Smooth muscle cell (in vitro differentiated cells): ENCODE measurements around the gene SUOX. TPM values are rescaled to one million over a fixed set of nuclear protein-coding genes. Genes with fewer than 3 reads are reported as not detected.
A peak's percentile ranks its signal among the peaks of the same experiment; 100 is the strongest.

Source experiments
- DNase-seq: peaks from one replicate; lab custom pipeline; 2025; ENCODE audit not compliant: unreplicated experiment; lab: John Stamatoyannopoulos, UW
- H2AFZ ChIP-seq: fragments of 200-600 bp; sonication (generic); 2 replicates; pipeline ENCODE4 v1.6.0; 2016; ENCODE audit warnings: antibody characterized with exemption, low read depth, mild to moderate bottlenecking
- H3F3A ChIP-seq: fragments of 200-600 bp; sonication (generic); 2 replicates; pipeline ENCODE4 v1.6.0; 2017; ENCODE audit warnings: antibody characterized with exemption, low read depth
- H3K27ac ChIP-seq: fragments of 200-600 bp; sonication (generic); 2 replicates; pipeline ENCODE4 v1.5.1; 2016; ENCODE audit warnings: low read depth, mild to moderate bottlenecking
- H3K27me3 ChIP-seq: fragments of 200-600 bp; sonication (generic); 2 replicates; pipeline ENCODE4 v1.6.1; 2016; ENCODE audit warnings: low read depth, mild to moderate bottlenecking
- H3K36me3 ChIP-seq: fragments of 200-600 bp; sonication (generic); 2 replicates; pipeline ENCODE4 v1.5.1; 2016; ENCODE audit warnings: low read depth
- H3K4me1 ChIP-seq: fragments of 200-600 bp; sonication (generic); 2 replicates; pipeline ENCODE4 v1.5.1; 2016; ENCODE audit warnings: low read depth
- H3K4me2 ChIP-seq: fragments of 200-600 bp; sonication (generic); 2 replicates; pipeline ENCODE4 v1.6.0; 2016; ENCODE audit warnings: mild to moderate bottlenecking
- H3K4me3 ChIP-seq: fragments of 200-600 bp; sonication (generic); 2 replicates; pipeline ENCODE4 v1.5.1; 2016; ENCODE audit warnings: mild to moderate bottlenecking
- H3K79me2 ChIP-seq: fragments of 200-600 bp; sonication (generic); 2 replicates; pipeline ENCODE4 v1.6.0; 2016; ENCODE audit warnings: low read depth, mild to moderate bottlenecking
- H3K9ac ChIP-seq: fragments of 200-600 bp; sonication (generic); 2 replicates; pipeline ENCODE4 v1.6.0; 2016; ENCODE audit warnings: low read depth
- H3K9me3 ChIP-seq: fragments of 200-600 bp; sonication (generic); replicated peaks from 2 replicates; pipeline ENCODE4 v1.5.1; 2016; ENCODE audit warnings: low read depth
- H4K20me1 ChIP-seq: fragments of 200-600 bp; sonication (generic); 2 replicates; pipeline ENCODE4 v1.6.0; 2016; ENCODE audit warnings: low read depth
- WGBS: methylation state at CpG from one replicate; pipeline ENCODE4 v1.1.7; 2016; ENCODE audit warnings: low lambda C conversion rate; 5-methylcytosine and 5-hydroxymethylcytosine counted together
- polyA plus RNA-seq: library from polyadenylated mRNA; unstranded; fragments of >200 nt; fragmentation: Nextera tagmentation; extraction: Ambion mirVana; gene quantifications from 2 replicates; pipeline ENCODE4 v1.2.1, GENCODE V29; 2016
- total RNA-seq: library from RNA; depleted of rRNA; stranded (reverse); fragments of >200 nt; gene quantifications from 2 replicates; pipeline ENCODE4 v1.2.3, GENCODE V29; 2014
- TF ChIP-seq, protein P1 (sequence below): fragments of 200-600 bp; sonication (generic); IDR thresholded peaks from 2 replicates; pipeline ENCODE4 v1.5.1; 2017; ENCODE audit warnings: borderline replicate concordance, mild to moderate bottlenecking, antibody characterized with exemption; ENCODE audit not compliant: insufficient read depth, poor library complexity, severe bottlenecking

SUOX gene
- total and polyA plus RNA-seq, 2 experiments from 2014 or later = 12.8 to 19.1 TPM

DNA sequence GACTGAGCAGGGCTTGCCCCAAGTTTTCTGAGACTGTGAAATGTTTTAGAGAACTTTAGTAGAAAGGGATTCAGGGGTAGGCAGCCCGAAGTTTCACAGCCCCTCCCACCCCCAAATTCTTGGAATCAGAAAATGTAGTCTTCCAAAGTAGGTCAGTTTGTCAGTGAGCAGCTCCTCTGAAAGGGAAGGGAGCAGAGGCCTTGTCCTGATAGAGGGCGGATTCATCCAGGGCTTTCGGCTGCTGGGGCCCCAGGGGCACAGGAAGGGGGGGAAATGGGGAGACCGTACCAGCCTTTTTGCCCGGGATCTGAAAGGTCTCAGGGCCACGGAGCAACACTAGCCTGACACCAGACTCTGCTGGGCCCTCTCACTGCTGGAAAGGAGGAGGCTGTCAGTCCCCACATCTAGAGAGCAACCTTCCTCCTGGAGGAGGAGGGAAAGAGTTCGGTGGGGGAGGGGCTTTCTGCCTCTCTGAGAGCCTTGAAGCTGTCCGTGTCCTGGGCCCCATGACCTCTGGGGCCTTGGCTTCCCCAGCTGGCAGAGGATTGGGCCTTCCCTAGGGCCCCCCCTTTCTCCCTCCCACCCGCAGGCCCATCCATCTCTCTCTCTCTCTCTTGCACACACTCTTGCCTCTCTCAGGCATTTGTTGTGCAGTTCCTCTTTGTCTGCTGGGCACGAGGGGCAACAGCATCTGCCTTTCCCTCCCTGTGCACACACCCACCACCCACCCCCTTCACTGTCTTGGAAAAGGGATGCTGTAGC, 23.5 kb downstream of the SUOX start, which contains the start of gene IKZF4:
IKZF4 (plus strand) TSS at position 621 of the 762 bp plus-strand sequence. CDS start 451 bp downstream, outside the sequence.
- no peaks in the 10 kb centered on the region for H3K36me3 ChIP-seq
- peak within 1 kb of the TSS; percentile 28 for H3K9ac ChIP-seq
- no peaks in the 10 kb centered on the region for H4K20me1 ChIP-seq
- DNase-seq = peak; percentile 20
- peaks cover 24% of the 10 kb centered on the region for H3K4me1 ChIP-seq
- no peaks in the 10 kb centered on the region for H3K27me3 ChIP-seq
- TF ChIP-seq, protein P1, sequence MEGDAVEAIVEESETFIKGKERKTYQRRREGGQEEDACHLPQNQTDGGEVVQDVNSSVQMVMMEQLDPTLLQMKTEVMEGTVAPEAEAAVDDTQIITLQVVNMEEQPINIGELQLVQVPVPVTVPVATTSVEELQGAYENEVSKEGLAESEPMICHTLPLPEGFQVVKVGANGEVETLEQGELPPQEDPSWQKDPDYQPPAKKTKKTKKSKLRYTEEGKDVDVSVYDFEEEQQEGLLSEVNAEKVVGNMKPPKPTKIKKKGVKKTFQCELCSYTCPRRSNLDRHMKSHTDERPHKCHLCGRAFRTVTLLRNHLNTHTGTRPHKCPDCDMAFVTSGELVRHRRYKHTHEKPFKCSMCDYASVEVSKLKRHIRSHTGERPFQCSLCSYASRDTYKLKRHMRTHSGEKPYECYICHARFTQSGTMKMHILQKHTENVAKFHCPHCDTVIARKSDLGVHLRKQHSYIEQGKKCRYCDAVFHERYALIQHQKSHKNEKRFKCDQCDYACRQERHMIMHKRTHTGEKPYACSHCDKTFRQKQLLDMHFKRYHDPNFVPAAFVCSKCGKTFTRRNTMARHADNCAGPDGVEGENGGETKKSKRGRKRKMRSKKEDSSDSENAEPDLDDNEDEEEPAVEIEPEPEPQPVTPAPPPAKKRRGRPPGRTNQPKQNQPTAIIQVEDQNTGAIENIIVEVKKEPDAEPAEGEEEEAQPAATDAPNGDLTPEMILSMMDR = no peak
- WGBS = 9% methylated on average over 8 of the region's 10 CpGs
- peaks cover 19% of the 10 kb centered on the region for H3K79me2 ChIP-seq
- H3K4me2 ChIP-seq = peak within 1 kb of the TSS; percentile 86
- peak within 1 kb of the TSS; percentile 69 for H3K27ac ChIP-seq
- no peaks in the 10 kb centered on the region for H3K9me3 ChIP-seq
- H3F3A ChIP-seq = peaks cover 8% of the 10 kb centered on the region
- peak within 1 kb of the TSS; percentile 21 for H2AFZ ChIP-seq
- peak within 1 kb of the TSS; percentile 50 for H3K4me3 ChIP-seq

DNA sequence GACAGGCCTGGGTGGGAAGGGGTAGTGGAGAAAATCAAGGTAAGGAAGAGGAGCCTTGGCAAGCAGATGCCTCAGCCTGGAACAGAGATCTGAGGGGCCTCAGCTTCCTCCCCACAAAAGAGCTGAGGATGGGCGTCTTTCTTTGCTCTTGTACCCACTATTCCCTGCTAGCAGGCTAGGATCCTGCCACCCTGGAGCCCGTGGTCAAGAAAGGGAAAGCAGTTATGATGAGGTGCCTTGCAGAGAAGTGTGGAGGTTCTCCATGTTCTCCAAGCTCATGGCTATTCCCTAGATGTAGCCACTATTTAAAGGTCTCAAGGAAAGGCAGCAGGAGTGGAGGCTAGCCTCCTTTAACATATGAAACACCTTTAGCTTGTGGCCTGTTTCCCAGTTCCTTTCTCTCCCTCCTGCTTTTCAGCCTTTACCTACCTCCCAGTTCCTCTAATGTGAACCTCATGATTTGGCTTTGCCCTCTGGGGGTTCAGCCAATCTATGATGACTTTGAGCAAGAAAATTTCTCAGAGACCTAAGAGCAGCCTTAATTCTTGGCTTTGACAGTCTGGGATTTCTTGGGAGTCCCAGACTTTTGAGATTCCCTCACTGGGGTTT, 24.9 kb downstream of the SUOX start:
- Histone ChIP-seq H3F3A (peaks cover 8% of the 10 kb centered on the region), H3K4me2 (peak overlapping the region; percentile 86), H3K4me3 (peak overlapping the region; percentile 50), H3K27me3 (no peaks in the 10 kb centered on the region), H3K9me3 (no peaks in the 10 kb centered on the region), H2AFZ (no peak overlapping the region), H4K20me1 (no peaks in the 10 kb centered on the region), H3K79me2 (peaks cover 19% of the 10 kb centered on the region), H3K36me3 (no peaks in the 10 kb centered on the region), H3K27ac (peak overlapping the region; percentile 69), H3K4me1 (peaks cover 24% of the 10 kb centered on the region), H3K9ac (peak overlapping the region; percentile 28)
- WGBS = 72% methylated on average over 2 of the region's 2 CpGs
- TF ChIP-seq, protein P1 = no peak
- DNase-seq = no peak

DNA sequence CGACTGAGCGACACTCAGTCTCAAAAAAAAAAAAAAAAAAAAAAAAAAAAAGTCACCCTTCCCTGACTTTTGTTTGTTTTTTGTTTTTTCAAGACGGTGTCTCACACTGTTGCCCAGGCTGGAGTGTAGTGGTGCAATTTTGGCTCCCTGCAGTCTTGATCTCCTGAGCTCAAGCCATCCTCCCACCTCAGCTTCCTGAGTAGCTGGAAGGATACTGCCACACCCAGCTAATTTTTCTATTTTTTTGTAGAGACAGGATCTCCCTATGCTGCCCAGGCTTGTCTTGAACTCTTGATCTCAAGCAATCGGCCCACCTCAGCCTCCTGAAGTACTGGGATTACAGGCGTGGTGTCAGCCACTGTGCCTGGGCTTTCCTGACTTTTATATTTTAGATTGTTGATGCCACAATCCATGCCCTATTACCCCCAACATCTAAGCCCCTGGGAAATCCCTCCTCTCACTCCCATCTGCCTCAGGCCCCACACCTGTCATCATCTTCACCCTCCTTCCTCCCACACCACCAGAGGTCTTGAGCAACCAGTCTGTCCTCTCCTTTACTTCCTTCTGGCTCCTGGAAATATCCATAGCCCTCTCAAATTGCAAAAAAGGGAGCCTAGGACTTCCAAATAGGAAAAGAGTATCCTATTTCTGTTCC, 31.6 kb downstream of the SUOX start:
- Histone ChIP-seq H3K36me3 (peaks cover 3% of the 10 kb centered on the region), H3K79me2 (peaks cover 2% of the 10 kb centered on the region), H3K4me1 (peaks cover 4% of the 10 kb centered on the region), H2AFZ (no peak overlapping the region), H4K20me1 (no peaks in the 10 kb centered on the region), H3K27me3 (no peaks in the 10 kb centered on the region), H3K4me3 (no peak overlapping the region), H3K4me2 (peak overlapping the region; percentile 47), H3K9me3 (no peaks in the 10 kb centered on the region), H3K9ac (no peak overlapping the region), H3F3A (peaks cover 9% of the 10 kb centered on the region), H3K27ac (peak overlapping the region; percentile 66)
- DNase-seq = no peak
- 91% methylated on average over 4 of the region's 5 CpGs for WGBS
- TF ChIP-seq, protein P1 = no peak
